NCI-H146 treated with DMSO at 0.1 percent for 48 hours (cell line): ENCODE measurements around the gene RAPGEF4.

ENCODE experiments used
- DNase-seq: peaks from one replicate; lab custom pipeline; 2025; ENCODE audit not compliant: unreplicated experiment; lab: John Stamatoyannopoulos, UW

Gene RAPGEF4

DNA sequence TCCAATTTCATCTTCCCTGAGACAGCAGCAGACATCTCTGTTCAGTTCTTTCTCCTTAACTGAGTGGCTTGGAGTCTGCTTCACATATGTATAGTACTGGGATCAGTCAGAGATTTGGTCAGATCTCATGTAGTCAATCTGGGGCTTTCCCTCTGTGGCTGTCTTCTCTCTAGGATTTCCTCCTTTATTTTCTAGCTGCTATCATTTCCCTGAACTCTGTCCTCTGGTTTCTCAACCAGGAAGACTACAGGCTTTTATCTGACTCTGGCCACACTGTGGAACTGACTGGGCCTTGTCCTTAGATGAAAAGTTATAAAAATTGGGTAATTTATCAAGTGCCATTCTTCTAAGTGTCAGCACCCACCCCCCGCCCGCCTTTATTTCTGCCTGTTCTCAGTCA, 121.0 kb downstream of the RAPGEF4 start:
- no peak for DNase-seq

GRCh38 chr2:172858473-172858745, 122.8 kb downstream of the RAPGEF4 start:
- no peak for DNase-seq

DNA sequence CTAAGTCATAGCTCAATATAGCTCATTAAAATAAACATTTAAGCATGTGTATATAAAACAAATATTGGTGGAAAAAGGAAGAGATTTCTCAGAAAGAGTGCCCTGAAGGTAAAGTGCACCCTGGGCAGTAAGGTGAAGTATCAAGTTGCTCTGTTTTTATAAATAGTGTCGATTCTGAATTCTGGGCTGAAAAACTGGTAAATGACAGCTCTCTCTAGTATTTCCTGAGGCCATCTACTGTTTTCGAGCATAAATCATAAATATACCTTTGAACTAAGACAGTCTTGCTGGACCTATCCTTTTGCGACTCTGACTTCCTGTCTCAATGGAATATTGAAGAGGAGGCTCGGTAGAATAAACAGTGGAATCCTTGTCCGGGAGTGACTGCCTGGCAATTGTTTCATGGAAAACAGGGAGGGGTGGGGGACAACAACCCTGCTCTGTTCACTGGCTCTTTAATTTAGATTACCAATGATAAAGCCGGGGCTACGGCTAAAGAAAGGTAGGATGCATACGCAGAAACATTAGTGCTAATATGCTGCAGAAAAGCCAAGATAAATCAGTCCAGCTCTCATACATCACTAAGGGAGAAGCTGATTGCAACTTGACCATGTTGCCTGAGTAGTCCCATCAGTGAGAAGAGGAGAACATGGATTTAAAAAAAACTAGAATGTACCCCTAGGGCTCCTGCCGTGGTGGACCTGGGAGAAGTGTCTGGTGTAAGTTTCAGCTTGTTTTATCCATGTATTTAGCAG, 124.1 kb downstream of the RAPGEF4 start:
- DNase-seq, result peak; percentile 50

GRCh38 chr2:172860336-172860707, 124.7 kb downstream of the RAPGEF4 start:
- no peak for DNase-seq

- DNase-seq, result no peak
Observed at GRCh38 chr2:172861098-172861497, 125.5 kb downstream of the RAPGEF4 start.

DNA sequence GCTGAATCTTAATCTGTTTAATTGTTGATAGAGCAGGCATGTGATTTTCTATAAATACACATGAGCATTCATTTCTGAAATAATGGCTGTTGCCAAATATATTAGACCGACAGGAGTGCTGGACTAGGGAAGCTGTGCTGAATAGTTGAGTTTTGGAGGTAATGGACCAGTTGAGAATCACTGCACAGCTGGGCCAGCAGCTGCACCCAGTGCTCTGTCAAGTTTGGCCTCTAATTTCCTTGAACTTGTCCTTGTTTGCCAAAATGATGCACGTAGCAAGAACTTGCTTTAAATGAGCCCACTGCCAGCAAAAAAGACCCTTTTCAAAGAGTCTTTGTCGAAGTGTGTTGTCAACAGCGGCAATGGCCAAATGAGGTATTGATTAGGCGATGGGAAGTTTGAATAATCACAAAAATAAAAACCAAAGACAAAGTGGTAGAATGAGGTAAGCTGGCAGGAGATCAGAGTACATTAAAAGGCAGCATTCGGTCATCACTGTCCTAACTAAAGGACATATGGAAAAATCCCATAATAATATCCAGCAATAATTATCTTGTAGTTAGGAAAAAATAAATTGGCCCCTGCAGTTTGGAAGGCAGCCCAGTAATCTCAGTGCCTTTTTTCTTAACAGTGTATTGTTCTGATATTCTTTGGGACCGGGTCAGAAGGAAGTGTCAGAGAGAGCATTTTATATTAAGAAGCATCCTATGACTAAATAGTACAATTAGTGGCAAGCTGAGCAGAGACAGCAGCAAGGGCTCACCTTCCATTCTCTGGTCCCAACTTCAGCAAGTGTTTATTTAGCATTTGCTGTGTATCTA, 126.2 kb downstream of the RAPGEF4 start:
- DNase-seq, result no peak

DNA sequence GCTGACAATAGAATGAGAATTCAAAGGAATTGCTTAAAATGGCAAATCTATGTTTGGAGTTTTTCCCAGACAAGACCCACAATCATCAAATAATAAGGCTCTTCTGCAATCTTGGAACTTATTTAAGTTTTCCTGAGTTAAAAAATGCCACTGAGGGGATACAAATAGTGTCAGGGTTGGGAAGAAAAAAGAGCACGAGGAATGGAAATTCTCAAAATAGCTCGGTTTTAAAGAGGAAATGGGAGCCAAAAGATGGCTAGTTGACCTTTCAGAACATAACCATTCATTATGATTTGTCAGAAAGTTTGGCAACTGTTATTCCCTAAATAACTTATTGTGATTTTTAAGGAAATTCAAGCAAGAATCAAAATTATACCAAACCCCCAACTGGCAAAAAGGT, 127.7 kb downstream of the RAPGEF4 start:
- DNase-seq, result no peak

GRCh38 chr2:172864182-172864581, 128.5 kb downstream of the RAPGEF4 start:
- DNase-seq, result no peak

- no peak for DNase-seq
Observed at GRCh38 chr2:172865422-172865821, 129.8 kb downstream of the RAPGEF4 start.

GRCh38 chr2:172869861-172870260, 134.2 kb downstream of the RAPGEF4 start:
- DNase-seq, result no peak

- no peak for DNase-seq
Observed at GRCh38 chr2:172870396-172870795, 134.8 kb downstream of the RAPGEF4 start.

DNA sequence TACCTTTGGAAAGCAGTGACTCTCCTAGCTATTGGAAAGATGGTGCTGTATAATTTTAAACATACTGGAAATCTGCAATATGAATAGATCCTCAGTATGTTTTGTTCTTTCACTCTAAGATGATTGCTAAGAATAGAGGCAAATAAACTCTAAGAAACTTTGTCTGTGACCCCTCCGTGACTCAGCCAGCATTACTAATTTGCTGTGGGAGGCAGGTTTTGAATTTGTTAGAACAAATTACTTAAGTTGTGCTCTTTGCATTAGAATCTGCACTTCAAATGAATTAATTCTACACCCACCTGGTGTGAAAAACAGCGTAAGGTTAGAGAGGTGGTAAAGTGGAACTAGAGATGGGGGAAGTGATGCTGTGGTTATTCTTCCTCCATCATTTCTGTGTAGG, 142.2 kb downstream of the RAPGEF4 start:
- no peak for DNase-seq

DNA sequence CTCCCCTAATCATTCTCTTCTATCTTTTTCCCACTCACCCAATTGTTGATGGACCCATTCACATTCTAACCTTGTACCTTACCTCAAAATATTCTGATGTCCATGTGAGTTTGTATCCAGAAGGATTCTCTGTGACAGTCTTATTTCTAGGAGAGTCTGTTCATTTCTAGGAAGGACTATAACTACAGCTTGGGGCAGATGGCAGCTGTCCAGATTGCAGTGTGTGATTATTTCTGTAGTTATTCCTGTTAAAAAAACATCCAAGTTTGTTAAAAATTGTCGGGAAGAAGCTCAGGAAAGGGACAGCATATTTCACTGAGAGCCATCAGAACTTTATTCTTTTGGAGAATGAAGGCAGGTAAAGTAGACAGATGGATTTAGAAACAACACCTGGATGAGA, 142.6 kb downstream of the RAPGEF4 start:
- no peak for DNase-seq

DNA sequence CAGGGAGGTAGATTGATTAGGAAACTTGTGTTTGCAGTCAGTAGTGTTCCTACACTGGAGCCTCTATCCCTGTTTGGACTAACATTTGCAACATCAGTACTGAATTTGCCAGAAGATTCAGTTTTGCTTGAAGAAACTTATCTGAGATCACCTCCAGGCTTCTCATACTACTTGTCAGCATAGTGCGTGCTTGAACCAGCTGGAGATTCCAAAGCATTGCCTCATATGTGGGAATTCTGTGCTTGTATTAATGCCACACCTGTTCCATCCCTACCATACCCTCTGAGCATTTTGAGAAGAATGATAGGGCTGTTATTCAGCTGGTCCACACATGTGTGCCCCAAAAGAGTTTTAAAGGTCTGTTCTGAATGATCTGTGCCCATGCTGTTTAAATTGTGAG, 148.7 kb downstream of the RAPGEF4 start:
- no peak for DNase-seq

- no peak for DNase-seq
Observed at GRCh38 chr2:172885996-172886395, 150.4 kb downstream of the RAPGEF4 start.

DNA sequence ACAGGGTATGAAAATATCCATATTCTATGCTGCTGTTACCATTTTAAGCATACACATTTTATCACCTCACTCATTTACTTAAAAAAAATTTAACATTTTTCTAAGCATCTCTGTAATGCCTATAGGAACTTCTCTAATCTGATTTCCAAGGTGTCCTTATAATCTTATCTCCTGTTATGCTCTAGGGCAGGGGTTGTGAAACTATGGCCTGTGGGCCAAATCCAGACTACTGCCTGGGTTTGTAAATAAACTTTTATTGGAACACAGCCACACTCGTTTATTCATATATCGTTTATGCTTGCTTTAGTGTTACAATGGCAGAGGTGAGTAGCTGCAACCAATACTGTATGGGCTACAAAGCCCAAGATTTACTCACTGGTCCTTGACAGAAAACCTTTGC, 151.6 kb downstream of the RAPGEF4 start:
- DNase-seq, result no peak

GRCh38 chr2:172888714-172889669, 153.3 kb downstream of the RAPGEF4 start:
- peak; percentile 16 for DNase-seq

DNA sequence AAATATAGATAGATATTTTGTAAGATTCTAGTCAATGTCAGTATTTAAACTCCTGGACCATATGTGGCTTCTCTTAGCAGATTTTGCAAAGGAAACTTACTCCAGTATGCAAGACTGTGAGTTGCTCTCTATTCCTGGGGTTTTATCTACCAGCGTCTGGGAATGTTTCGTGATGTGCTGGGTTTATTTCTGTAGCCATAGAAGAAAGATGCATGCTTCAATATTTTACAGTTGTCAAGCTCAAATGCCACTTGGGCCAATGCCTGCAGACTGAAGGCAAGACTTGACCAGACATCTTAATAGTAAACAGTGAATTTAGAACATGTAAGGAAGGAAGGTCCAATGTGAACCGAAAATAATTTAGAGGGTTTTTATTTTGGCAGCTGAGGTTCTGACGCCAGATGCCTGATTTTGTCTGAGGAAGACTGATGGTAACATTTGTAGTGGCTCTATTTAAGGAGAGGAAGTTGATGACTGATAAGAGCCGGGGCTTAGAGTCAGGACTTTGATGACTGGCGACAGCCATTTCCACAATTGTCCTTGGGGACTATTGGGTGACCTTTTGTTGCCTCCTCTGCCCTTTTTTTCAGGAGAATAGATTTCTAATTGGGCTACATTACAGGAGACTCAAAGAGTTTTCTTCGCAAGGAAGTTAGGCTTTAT, 154.3 kb downstream of the RAPGEF4 start:
- DNase-seq, result no peak

DNA sequence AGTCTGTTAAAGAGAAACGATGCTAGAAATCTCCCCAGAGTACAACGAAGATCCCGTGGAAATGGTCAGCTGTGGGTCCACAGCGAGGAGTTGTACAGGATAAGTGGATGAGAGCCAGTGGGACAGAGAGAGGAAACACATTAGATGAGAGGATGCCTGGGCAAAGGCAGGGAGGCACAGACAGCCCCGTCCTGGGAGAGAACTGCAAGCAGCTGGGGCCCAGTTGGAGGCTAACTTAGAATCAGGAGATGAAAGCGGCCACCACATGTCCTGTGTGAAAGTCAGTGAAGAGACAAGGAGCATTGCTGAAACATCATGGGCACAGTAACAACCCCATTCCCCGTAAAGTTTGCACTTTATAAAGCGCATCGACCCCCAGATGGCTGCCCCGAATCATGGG, 157.5 kb downstream of the RAPGEF4 start:
- DNase-seq, result no peak

DNA sequence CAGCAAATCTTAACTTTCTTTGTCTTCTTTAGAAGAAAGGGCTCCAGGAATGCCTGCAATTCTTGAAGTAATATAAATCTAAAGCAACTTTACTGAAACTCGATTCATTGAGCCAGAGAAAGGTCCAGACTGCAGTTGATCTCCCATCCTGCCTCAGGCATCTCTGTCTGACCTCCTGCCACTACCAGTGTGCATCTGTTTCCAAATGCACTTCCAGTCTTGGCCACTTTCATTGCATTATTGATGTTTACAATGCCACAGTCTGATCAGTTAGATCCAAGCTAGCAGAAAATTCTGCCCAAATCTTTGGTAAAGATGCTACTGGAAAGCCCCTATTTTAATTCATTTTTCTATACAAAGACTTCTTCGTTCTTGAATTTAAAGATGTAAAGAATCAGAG, 158.0 kb downstream of the RAPGEF4 start:
- DNase-seq, result no peak
